Stimulated activated memory B cell treated with anti-CD40 and anti-IgM and Interleukin-4, amounts not matched to agents 10 μg/mL and 1 μg/mL and 100 μg/mL, for 72 hours (primary cell): ENCODE data around the gene PLXNB2.

Experiments
- ATAC-seq: fragments of 150-1000 bp; cut with Tn5 transposase; 2 replicates; pipeline ENCODE4 v1.10.0; 2021
- H3K27ac Mint-ChIP-seq: one replicate; pipeline ENCODE4 v1.8.0; 2022; ENCODE audit warnings: mild to moderate bottlenecking, mixed read lengths
- H3K27me3 Mint-ChIP-seq: one replicate; pipeline ENCODE4 v1.8.0; 2022; ENCODE audit warnings: mixed read lengths
- H3K36me3 Mint-ChIP-seq: one replicate; pipeline ENCODE4 v1.8.0; 2022; ENCODE audit warnings: mixed read lengths
- H3K4me1 Mint-ChIP-seq: one replicate; pipeline ENCODE4 v1.8.0; 2022; ENCODE audit warnings: mixed read lengths
- H3K4me3 Mint-ChIP-seq: one replicate; pipeline ENCODE4 v1.8.0; 2022; ENCODE audit warnings: mild to moderate bottlenecking, moderate library complexity, mixed read lengths
- H3K9me3 Mint-ChIP-seq: one replicate; pipeline ENCODE4 v1.8.0; 2022; ENCODE audit warnings: mixed read lengths

Gene PLXNB2

GRCh38 chr22:50308597-50308935, 1.1 kb upstream of the PLXNB2 start:
- Mint-ChIP-seq H3K4me3 (peak overlapping the region; percentile 11), H3K36me3 (no peaks in the 10 kb centered on the region), H3K4me1 (peaks cover 46% of the 10 kb centered on the region), H3K9me3 (no peaks in the 10 kb centered on the region), H3K27me3 (peaks cover 8% of the 10 kb centered on the region), H3K27ac (peak overlapping the region; percentile 26)
- ATAC-seq = no peak

DNA sequence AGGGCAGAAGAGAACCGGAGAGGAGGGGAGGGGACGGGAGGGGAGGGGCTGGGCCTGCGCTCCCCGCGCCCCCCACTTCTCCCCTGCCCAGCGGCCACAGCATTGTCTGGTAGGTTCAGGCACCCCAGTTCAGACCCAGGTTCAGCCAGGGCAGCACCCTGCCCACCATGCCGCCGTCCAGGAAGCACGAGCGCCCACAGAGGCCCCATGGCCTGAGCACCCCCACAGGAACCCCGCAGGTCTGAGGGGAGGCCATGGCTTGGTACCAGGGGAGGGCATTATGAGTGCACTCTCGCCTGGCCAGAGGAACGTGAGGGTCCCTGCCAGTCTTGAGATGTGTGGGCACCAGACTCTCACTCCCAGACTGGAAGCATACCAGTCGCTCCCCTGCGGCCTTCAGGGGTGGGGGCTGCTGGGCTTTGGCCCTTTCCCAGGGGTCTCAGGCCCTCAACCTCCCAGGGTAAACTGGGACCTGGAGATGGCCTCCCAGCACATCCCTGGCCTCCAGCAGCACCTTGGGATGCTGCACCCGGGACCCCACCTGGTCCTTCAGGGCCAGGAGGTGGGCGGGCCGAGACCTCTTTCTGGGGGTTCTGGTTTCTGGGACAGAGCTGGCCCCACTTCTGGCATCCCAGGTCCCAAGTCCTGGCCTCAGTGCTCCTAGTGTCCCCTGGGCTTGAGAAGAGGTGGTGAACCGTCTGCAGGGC, 597 bp upstream of the PLXNB2 start:
- ATAC-seq = no peak
- Mint-ChIP-seq H3K36me3 (no peaks in the 10 kb centered on the region), H3K9me3 (no peaks in the 10 kb centered on the region), H3K4me3 (peak overlapping the region; percentile 64), H3K27ac (no peak overlapping the region), H3K4me1 (peaks cover 46% of the 10 kb centered on the region), H3K27me3 (peaks cover 8% of the 10 kb centered on the region)

DNA sequence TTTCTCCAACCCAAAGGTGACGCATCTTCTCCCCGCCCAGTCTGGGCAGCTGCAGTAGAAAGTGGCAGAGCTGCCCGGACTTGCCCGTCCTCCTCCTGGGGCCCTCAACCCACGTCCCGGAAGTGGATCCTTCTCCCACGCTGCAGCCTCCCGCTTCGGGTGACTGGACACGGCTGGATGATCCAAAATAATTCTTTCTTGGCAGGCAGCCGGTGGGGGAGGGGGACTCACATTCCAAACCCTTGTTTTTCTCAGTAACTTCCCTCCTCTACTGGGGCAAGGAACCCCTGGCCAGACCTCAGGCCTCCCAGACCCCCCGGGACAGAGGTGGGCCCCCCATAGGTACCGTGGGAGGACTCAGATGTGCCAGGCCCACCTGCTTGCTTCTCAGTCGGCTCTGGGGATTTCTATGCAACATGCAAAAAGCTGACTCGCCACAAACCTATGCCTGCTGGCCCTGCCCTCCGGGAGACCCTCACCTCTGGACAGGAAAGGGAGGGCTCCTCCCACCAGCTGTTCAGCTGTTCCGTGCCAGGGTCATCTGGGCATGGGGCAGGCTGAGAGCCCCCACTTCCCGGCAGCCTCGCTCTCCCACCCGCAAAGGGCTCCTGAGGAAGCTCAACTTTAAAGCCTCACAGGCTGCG, 1.4 kb downstream of the PLXNB2 start:
- Mint-ChIP-seq H3K4me1 (peaks cover 61% of the 10 kb centered on the region), H3K36me3 (no peaks in the 10 kb centered on the region), H3K9me3 (no peaks in the 10 kb centered on the region), H3K27me3 (peaks cover 8% of the 10 kb centered on the region), H3K27ac (peak overlapping the region; percentile 81), H3K4me3 (peak overlapping the region; percentile 84)
- ATAC-seq = peak; percentile 31

GRCh38 chr22:50305393-50305922, 2.0 kb downstream of the PLXNB2 start:
- H3K27ac Mint-ChIP-seq = peak overlapping the region; percentile 81
- H3K36me3 Mint-ChIP-seq = no peaks in the 10 kb centered on the region
- H3K4me1 Mint-ChIP-seq = peaks cover 66% of the 10 kb centered on the region
- ATAC-seq = no peak
- peaks cover 8% of the 10 kb centered on the region for H3K27me3 Mint-ChIP-seq
- peak overlapping the region; percentile 84 for H3K4me3 Mint-ChIP-seq
- no peaks in the 10 kb centered on the region for H3K9me3 Mint-ChIP-seq

DNA sequence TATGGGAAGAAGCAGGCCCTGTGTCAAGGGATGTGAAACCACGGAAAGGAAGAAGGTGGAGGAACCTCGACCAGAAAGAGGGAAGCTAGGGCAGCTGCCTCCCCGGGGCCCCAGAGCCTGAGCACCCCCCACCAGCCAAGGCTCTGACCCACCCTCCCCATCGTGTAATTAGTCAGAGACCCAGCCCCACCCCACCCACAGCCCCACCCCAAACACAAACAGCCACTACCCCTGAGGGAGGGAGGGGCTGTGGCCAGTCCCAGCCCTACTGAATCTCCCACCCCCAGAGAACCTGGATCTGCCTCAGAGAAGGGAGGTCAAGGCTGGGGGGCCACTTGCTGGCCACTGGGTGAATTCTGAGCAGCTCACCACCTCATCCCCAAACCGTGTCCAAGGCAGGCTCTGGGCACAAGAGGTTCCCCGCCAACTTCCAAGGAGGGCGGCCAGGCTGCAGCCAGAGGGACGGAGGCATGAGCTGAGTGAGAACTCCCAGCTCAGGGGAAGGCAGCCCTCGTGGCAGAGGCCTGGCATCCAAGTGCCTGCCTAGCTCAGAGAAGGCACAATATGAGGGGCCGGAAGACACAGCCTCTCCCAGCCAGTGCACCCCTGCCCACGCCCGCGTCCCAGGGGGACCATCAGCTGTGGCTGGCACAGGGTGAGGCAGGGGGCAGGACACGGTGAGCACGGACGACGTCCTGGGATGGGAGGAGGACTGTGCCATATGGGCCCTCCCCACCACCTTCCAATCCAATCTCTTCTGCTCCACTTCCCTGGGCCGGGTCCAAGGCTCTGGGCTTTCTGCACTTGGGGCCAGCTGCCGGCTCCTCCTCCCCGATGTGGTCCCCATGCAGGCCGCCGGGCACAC, 2.7 kb downstream of the PLXNB2 start:
- Mint-ChIP-seq H3K27ac (peak overlapping the region; percentile 74), H3K9me3 (no peaks in the 10 kb centered on the region), H3K36me3 (no peaks in the 10 kb centered on the region), H3K4me1 (peaks cover 66% of the 10 kb centered on the region), H3K27me3 (peaks cover 8% of the 10 kb centered on the region), H3K4me3 (peak overlapping the region; percentile 46)
- ATAC-seq = no peak

DNA sequence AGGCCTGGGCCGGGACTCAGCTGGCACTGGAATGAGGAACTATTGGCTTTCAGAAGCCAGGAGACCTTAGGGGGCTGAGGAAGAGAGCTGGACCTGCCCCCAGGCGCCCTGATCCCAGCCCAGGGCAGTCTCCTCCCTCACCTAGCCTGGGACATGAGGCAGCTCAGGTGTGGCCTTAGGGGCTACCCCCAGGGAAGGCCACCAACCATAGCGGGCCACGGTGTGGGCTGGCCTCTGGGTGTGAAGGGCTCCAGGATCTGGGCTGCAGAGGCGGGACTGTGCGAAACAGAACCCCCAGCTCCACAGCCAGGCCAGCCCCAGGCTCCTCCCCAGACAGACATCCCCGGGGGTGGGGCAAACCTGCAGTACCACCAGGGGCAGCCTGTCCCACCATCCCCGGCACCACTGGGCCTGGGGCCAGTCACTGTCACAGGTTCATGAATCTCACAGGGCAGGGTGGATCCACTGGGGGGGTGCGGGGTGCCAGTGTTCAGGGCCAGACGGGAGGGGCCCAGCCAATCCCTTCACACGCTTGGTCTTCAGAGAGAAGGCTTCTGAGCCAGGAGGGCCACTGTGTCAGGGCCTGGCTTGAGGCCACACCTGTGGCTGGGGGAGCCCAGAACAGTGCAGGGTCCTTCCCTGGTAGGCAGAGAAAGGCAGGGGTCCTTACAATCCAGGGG, 3.5 kb downstream of the PLXNB2 start:
- H3K9me3 Mint-ChIP-seq = no peaks in the 10 kb centered on the region
- peak overlapping the region; percentile 74 for H3K27ac Mint-ChIP-seq
- H3K36me3 Mint-ChIP-seq = no peaks in the 10 kb centered on the region
- peaks cover 12% of the 10 kb centered on the region for H3K27me3 Mint-ChIP-seq
- H3K4me1 Mint-ChIP-seq = peaks cover 69% of the 10 kb centered on the region
- peak overlapping the region; percentile 33 for H3K4me3 Mint-ChIP-seq
- ATAC-seq = peak; percentile 22

GRCh38 chr22:50303515-50303847, 4.0 kb downstream of the PLXNB2 start:
- H3K27me3 Mint-ChIP-seq = peaks cover 17% of the 10 kb centered on the region
- no peaks in the 10 kb centered on the region for H3K9me3 Mint-ChIP-seq
- no peak overlapping the region for H3K4me3 Mint-ChIP-seq
- no peaks in the 10 kb centered on the region for H3K36me3 Mint-ChIP-seq
- peak overlapping the region; percentile 74 for H3K27ac Mint-ChIP-seq
- H3K4me1 Mint-ChIP-seq = peaks cover 69% of the 10 kb centered on the region
- ATAC-seq = no peak

- no peak for ATAC-seq
- H3K4me3 Mint-ChIP-seq = no peak overlapping the region
- H3K4me1 Mint-ChIP-seq = peaks cover 77% of the 10 kb centered on the region
- no peaks in the 10 kb centered on the region for H3K9me3 Mint-ChIP-seq
- H3K36me3 Mint-ChIP-seq = no peaks in the 10 kb centered on the region
- H3K27me3 Mint-ChIP-seq = peaks cover 26% of the 10 kb centered on the region
- H3K27ac Mint-ChIP-seq = peak overlapping the region; percentile 74
Measured at GRCh38 chr22:50302564-50302963, 4.9 kb downstream of the PLXNB2 start.

GRCh38 chr22:50302041-50302541, 5.4 kb downstream of the PLXNB2 start:
- H3K9me3 Mint-ChIP-seq = no peaks in the 10 kb centered on the region
- peak overlapping the region; percentile 74 for H3K27ac Mint-ChIP-seq
- H3K27me3 Mint-ChIP-seq = peaks cover 31% of the 10 kb centered on the region
- no peaks in the 10 kb centered on the region for H3K36me3 Mint-ChIP-seq
- no peak for ATAC-seq
- H3K4me3 Mint-ChIP-seq = peak overlapping the region; percentile 51
- H3K4me1 Mint-ChIP-seq = peaks cover 80% of the 10 kb centered on the region

- no peaks in the 10 kb centered on the region for H3K36me3 Mint-ChIP-seq
- no peaks in the 10 kb centered on the region for H3K9me3 Mint-ChIP-seq
- peak overlapping the region; percentile 74 for H3K27ac Mint-ChIP-seq
- H3K4me1 Mint-ChIP-seq = peaks cover 80% of the 10 kb centered on the region
- H3K4me3 Mint-ChIP-seq = peak overlapping the region; percentile 51
- peaks cover 36% of the 10 kb centered on the region for H3K27me3 Mint-ChIP-seq
- ATAC-seq = peak; percentile 28
Measured at GRCh38 chr22:50301581-50301991, 5.9 kb downstream of the PLXNB2 start.

DNA sequence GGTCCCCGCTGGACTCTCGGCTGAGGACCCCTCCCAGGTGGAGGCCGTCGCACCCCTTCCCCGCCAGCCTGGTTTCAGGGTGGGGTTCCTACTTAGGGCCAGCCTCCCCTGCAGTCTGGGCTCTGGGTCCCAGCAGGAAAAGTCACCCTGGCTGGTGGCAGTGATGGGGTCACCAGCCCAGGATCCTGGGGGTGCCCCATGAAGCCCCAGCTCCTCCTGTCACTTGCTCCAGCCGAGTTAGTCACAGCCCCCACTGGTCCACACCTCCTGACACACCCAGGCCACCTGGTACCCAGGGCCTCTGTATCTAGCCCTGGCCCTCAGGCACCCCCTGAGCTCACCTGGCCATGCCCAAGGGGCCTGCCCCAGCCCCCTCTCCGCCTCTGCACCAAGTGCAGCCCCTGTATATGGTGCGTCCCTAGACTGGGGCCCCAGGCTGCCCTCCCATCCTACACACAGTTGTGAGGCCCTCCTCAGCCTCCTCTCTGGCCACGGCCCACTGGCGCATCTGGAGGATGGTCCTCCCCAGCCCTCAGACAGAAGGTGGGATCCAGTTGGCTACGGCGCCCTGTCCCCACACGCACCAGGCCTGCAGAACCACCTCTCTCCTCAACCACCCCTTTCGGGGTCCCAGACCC, 6.7 kb downstream of the PLXNB2 start:
- H3K4me3 Mint-ChIP-seq = peak overlapping the region; percentile 48
- peak overlapping the region; percentile 74 for H3K27ac Mint-ChIP-seq
- H3K9me3 Mint-ChIP-seq = no peaks in the 10 kb centered on the region
- H3K4me1 Mint-ChIP-seq = peaks cover 73% of the 10 kb centered on the region
- H3K27me3 Mint-ChIP-seq = peaks cover 32% of the 10 kb centered on the region
- no peaks in the 10 kb centered on the region for H3K36me3 Mint-ChIP-seq
- no peak for ATAC-seq

- ATAC-seq = no peak
- Mint-ChIP-seq H3K4me3 (no peak overlapping the region), H3K4me1 (peaks cover 65% of the 10 kb centered on the region), H3K27ac (no peak overlapping the region), H3K36me3 (no peaks in the 10 kb centered on the region), H3K9me3 (no peaks in the 10 kb centered on the region), H3K27me3 (peaks cover 31% of the 10 kb centered on the region)
Measured at GRCh38 chr22:50299785-50300619, 7.4 kb downstream of the PLXNB2 start.

DNA sequence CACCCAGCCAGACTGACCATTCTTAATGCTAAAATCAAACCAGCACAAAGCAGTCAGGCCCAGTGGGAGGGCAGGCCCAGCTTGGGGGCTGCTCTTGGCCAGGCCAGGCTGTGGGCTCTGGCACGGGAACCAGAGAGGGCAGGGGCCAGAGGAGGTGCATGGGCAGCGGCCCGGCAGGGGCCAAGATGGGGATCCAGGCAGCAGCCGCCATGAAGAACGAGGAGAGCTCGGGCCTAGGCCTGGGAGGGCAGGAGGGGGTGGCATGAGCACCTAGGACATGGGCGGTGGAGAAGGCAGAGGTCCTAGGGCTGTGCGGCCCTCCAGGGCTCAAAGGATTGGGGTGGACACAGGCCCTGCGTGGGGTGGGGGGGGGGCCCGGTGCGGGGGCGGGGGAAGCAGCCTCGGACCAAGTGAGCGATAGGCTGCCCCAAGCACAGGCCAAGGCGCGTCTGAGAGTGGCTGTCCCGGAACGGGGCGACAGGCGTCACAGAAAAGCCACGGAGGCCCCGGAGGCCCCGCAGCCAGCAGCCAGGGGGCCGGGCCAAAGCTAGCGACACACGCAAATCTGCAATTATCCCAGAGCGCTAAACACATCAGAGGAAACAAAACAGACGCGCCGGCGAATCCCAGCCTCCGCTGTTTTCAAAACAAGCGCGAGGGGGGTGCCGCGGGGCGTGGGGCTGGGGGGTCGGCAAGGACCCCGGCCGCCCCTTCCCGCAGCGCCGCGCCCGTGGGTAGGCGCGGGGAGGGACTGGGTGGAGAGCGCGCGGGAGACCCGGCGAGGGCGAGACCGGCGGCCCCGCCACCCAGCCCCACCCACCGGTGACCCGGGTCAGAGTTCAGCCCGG, 8.3 kb downstream of the PLXNB2 start:
- Mint-ChIP-seq H3K36me3 (no peaks in the 10 kb centered on the region), H3K27ac (peak overlapping the region; percentile 32), H3K4me3 (peak overlapping the region; percentile 71), H3K9me3 (no peaks in the 10 kb centered on the region), H3K27me3 (peaks cover 31% of the 10 kb centered on the region), H3K4me1 (peaks cover 62% of the 10 kb centered on the region)
- peak; percentile 1 for ATAC-seq
